Left ventricle myocardium inferior (tissue), 1 donor: Measurements from ENCODE around the gene P4HTM. TPM values are rescaled to one million over a fixed set of nuclear protein-coding genes. Genes with fewer than 3 reads are reported as not detected.

Experiments used
- DNase-seq: peaks from one replicate; pipeline ENCODE4 v3.0.0-alpha.2; 2020
- H3K27ac ChIP-seq: fragments of 200-600 bp; replicated peaks from 2 replicates; pipeline ENCODE4 v1.8.0; 2021
- H3K27me3 ChIP-seq: fragments of 200-600 bp; 2 replicates; pipeline ENCODE4 v1.8.0; 2021; ENCODE audit warnings: low read depth
- H3K36me3 ChIP-seq: fragments of 200-600 bp; 2 replicates; pipeline ENCODE4 v1.8.0; 2021
- H3K4me1 ChIP-seq: fragments of 200-600 bp; 2 replicates; pipeline ENCODE4 v1.8.0; 2021
- H3K4me3 ChIP-seq: fragments of 200-600 bp; 2 replicates; pipeline ENCODE4 v1.8.0; 2021; ENCODE audit warnings: mild to moderate bottlenecking, moderate library complexity
- H3K9me3 ChIP-seq: fragments of 200-600 bp; replicated peaks from 2 replicates; pipeline ENCODE4 v1.8.0; 2021
- CTCF ChIP-seq: fragments of 200-600 bp; IDR thresholded peaks from 2 replicates; pipeline ENCODE4 v1.8.0; 2021; ENCODE audit warnings: antibody characterized with exemption, mild to moderate bottlenecking, borderline replicate concordance
- intact Hi-C: fragments of 100-400 bp; cut with micrococcal nuclease; formaldehyde crosslinking; loops from one replicate; pipeline ENCODE4 v1.11.0; 2022
- total RNA-seq: library from RNA; stranded (reverse); fragmentation: NEBNext Ultra II Directional; extraction: Animal tissue kit (Norgen Biotek cat#: 25700); gene quantifications from one replicate; pipeline ENCODE4 v1.2.1, GENCODE V29; 2021
- donor health status: DM: no; HTN: yes; CAD: no; lungs with severe emphysema.

Gene P4HTM
- total RNA-seq, 1 donor from 2014 or later = 28.9 TPM

GRCh38 chr3:48983096-48983495, 6.9 kb upstream of the P4HTM start:
- H3K27ac ChIP-seq = peak overlapping the region; percentile 4
- no peak for DNase-seq
- H3K36me3 ChIP-seq = peaks cover 77% of the 10 kb centered on the region
- no peaks in the 10 kb centered on the region for H3K9me3 ChIP-seq
- no peak overlapping the region for H3K4me3 ChIP-seq
- intact Hi-C loops = no loop called here
- no peaks in the 10 kb centered on the region for H3K27me3 ChIP-seq
- no peak for TF ChIP-seq CTCF
- peaks cover 49% of the 10 kb centered on the region for H3K4me1 ChIP-seq

DNA sequence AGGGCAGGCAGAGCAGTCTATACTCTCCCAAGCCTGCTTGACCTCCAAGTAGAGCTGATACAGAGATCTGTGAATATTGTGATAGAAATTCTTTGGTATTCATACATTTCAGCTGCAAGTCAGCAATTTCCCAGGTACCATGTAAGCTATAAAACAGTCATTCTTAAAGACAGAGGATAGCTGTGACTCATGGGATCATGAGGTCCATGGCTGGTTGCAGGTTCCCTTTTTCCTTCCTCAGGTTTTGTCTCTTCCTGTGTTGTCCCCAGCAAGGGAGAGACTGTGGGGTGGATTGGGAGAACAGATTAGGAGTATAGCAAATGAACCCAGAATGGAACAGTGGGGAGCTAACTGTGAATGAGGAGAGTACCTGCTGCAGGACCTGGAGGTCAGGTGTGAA, 5.4 kb upstream of the P4HTM start:
- no peak for TF ChIP-seq CTCF
- H3K36me3 ChIP-seq = peaks cover 64% of the 10 kb centered on the region
- H3K27me3 ChIP-seq = no peaks in the 10 kb centered on the region
- no peak overlapping the region for H3K4me3 ChIP-seq
- DNase-seq = no peak
- intact Hi-C loops = no loop called here
- no peak overlapping the region for H3K27ac ChIP-seq
- peaks cover 56% of the 10 kb centered on the region for H3K4me1 ChIP-seq
- H3K9me3 ChIP-seq = no peaks in the 10 kb centered on the region

GRCh38 chr3:48985831-48986376, 4.1 kb upstream of the P4HTM start:
- Histone ChIP-seq H3K4me1 (peaks cover 55% of the 10 kb centered on the region), H3K4me3 (no peak overlapping the region), H3K36me3 (peaks cover 52% of the 10 kb centered on the region), H3K9me3 (no peaks in the 10 kb centered on the region), H3K27ac (no peak overlapping the region), H3K27me3 (no peaks in the 10 kb centered on the region)
- no peak for DNase-seq
- intact Hi-C loops = no loop called here
- TF ChIP-seq CTCF = no peak

GRCh38 chr3:48989126-48989795, 780 bp upstream of the P4HTM start:
- Histone ChIP-seq H3K4me1 (peaks cover 47% of the 10 kb centered on the region), H3K27ac (peak overlapping the region; percentile 92), H3K27me3 (no peaks in the 10 kb centered on the region), H3K9me3 (no peaks in the 10 kb centered on the region), H3K36me3 (peaks cover 19% of the 10 kb centered on the region), H3K4me3 (peak overlapping the region; percentile 81)
- intact Hi-C loops = no loop called here
- no peak for TF ChIP-seq CTCF
- no peak for DNase-seq

GRCh38 chr3:48990636-48991469, 812 bp downstream of the P4HTM start:
- Histone ChIP-seq H3K4me3 (peak overlapping the region; percentile 81), H3K4me1 (peaks cover 47% of the 10 kb centered on the region), H3K27ac (peak overlapping the region; percentile 92), H3K27me3 (no peaks in the 10 kb centered on the region), H3K9me3 (no peaks in the 10 kb centered on the region), H3K36me3 (peaks cover 7% of the 10 kb centered on the region)
- TF ChIP-seq CTCF = no peak
- DNase-seq = no peak
- intact Hi-C loops = no loop called here
